Stimulated activated CD4-positive, alpha-beta T cell treated with anti-CD3 and anti-CD28 coated beads, TNF-alpha, amount 100 ng/mL, for 24 hours (primary cell): Measurements from ENCODE around the gene MFSD2A.
"Not testable (repeated sequence)": the region's sequence is repeated elsewhere in the genome, so short reads cannot be mapped to it uniquely, and the experiment has no call there.

Experiments used
- DNase-seq, 3 experiments: peaks; one replicate each; pipeline ENCODE4 v3.0.0-alpha.2; 2020; ENCODE audit warnings: low read depth in 3 of 3

MFSD2A gene

GRCh38 chr1:39969048-39969447 is 14.1 kb downstream of the MFSD2A start:
- no peak for DNase-seq

GRCh38 chr1:39969531-39970270 is 14.8 kb downstream of the MFSD2A start:
- no peak for DNase-seq

DNA sequence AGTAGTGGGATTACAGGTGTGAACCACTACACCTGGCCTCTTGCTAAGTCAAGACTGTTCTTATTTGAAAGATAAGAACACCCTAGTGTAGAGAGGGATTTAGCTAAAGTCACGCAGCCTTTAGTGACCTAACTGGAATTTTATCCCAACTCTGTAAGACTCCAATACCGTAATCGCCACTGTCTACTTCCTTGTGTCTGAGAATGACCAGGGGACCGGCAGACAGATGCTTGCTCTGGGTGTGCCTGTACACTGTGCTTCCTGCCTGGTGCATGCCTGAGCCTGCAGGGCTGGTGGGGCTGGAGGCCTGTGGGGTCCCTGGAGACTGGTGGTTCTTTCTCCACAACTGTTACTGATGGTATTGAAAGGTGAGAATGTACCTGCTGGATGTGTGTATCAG is 15.3 kb downstream of the MFSD2A start:
- DNase-seq = no peak

- DNase-seq = no peak
Observed at GRCh38 chr1:39971138-39971537, 16.2 kb downstream of the MFSD2A start.

- peak; percentile 51 to 71 (median 69) for DNase-seq
Observed at GRCh38 chr1:39973503-39974135, 18.7 kb downstream of the MFSD2A start.

DNA sequence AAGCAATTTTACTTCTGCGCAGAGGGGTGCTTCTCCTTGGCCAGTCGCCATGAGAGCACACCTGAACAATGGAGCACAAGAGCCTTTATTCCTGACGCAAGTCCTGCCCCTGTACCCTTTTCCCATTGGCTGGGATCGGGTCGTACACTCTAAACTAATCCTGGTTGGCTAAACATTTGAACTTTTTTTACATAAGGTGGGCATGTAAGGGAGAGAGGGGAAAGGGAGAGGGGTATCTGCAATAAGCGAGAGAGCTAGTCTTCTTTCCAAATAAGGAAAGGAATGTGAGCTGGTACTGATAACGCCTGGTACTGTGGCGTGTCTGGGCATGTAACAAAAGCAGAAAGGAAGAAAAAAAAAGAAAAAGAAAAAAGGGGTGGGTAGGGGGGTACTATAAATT is 21.8 kb downstream of the MFSD2A start:
- DNase-seq = no peak

DNA sequence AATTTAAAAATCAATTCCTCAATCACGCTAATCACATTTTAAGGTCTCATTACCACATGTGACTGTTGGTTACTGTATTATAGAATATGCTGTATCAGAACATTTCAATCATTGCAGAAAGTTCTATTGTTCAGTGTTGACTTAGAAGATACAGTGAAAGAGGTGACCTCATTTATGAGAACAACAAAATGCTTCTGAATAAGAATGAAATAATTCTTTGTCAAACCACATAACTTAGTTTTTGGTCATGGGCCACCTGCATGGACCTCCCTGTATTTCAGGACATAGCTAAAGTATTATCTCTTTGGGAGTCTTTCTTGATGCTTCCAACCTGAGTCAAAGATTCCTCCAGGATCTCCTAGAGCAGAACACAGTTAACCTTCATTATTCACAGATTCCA is 22.3 kb downstream of the MFSD2A start:
- DNase-seq = no peak

GRCh38 chr1:39979654-39980053 is 24.7 kb downstream of the MFSD2A start:
- DNase-seq = no peak

GRCh38 chr1:39980555-39981313 is 25.8 kb downstream of the MFSD2A start:
- DNase-seq = no peak

DNA sequence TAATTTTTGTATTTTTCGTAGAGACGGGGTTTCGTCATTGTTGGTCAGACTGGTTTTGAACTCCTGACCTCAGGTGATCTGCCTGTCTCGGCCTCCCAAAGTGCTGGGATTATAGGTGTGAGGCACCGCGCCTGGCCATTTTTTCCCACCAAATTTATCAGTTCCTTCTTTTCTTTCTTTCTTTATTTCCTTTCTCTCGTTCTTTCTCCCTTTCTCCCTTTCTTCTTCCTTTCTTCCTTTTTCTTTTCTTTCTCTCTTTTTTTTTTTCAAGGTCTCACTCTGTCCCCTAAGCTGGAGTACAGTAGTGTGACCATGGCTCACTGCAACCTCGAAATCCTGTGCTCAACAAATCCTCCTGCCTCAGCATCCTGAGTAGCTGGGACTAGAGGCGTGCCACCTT is 26.4 kb downstream of the MFSD2A start:
- no peak for DNase-seq

GRCh38 chr1:39981945-39982344 is 27.0 kb downstream of the MFSD2A start:
- DNase-seq = no peak

DNA sequence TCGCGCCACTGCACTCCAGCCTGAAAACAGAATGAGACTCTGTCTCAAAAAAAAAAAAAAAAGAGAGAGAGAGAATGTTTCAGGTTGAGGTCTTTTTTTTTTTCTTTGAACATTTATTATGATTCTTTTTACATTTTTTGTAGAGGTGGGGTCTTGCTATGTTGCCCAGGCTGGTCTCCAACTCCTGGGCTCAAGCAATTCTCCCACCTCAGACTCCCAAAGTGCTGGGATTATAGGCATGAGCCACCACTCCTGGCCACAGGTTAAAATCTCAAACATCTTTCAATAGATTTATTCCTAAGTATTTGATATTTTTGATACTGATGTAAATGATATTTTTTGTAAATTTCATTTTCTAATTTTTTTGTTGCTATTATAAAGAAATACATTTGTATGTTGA is 29.5 kb downstream of the MFSD2A start:
- not testable (repeated sequence) for DNase-seq

GRCh38 chr1:39984951-39985350 is 30.0 kb downstream of the MFSD2A start:
- no peak for DNase-seq

GRCh38 chr1:39987869-39988268 is 32.9 kb downstream of the MFSD2A start:
- DNase-seq = no peak

DNA sequence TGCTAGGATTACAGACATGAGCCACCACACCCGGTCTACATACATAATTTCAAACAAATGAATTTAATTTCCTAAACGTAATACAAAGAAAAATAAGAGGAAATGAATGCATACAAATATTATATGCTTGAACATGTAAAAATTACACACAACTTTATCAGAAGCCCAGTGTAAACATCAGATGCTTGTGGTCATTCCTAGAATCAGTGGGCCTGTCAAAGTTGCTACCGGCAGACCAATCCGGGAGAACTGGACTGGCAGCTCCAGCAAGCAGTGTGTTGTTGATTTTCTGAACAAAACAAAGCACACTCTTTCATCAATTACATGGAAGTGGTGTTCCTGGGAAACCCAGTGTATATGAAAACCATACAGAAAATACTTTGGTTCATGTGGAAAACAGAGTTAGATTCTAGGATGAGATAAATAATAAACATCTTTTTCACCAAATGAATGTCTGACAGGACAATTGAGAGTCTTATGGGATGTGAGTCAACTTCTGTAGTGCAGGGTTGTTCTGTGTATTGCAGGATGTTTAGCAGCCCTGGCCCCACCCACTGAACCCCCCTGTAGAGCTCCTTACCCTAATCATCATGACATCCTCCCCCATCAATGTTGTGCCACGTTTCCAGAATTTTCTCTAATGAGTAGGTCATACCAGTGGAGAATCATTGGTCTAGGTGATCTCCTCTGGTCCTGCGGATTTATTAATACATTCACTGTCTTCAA is 33.8 kb downstream of the MFSD2A start:
- DNase-seq = no peak

- no peak for DNase-seq
Observed at GRCh38 chr1:39990428-39990827, 35.5 kb downstream of the MFSD2A start.

- no peak for DNase-seq
Observed at GRCh38 chr1:39992234-39992633, 37.3 kb downstream of the MFSD2A start.

DNA sequence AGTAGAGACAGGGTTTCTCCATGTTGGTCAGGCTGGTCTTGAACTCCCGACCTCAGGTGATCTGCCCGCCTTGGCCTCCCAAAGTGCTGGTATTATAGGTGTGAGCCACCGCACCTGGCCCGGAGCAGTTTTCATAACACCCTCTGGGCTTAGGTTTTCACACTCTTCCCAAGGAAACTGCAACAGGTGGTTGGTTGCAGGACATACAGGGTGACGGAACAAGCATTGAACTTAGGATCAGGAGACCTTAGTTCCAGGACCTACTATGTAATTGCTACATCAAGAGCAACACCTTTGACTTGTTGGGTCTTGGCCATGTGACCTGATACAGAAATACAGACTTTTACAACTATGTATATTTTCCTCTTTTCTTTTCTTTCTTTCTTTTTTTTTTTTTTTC is 37.9 kb downstream of the MFSD2A start:
- no peak for DNase-seq

DNA sequence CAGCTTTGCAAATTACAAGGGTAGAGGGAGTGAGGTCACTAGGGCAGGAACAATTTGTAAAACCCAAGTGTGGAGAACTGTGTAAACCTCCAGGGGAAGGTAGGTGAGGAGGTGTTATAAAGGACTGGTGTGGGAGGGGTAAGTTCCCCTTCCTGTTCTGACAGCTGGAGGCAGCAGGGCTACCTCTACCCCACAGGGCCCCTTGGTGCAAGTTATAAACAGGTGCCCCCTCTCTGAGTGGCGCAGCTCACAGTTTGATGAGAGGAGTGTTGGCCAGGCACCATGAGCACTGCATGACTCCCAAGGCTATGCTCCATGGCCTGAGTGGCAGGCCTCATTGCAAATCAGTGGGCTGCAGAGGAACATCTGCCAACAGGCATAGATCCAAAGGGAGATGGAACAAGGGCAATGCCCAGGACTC is 41.0 kb downstream of the MFSD2A start:
- no peak for DNase-seq

- no peak for DNase-seq
Observed at GRCh38 chr1:39996396-39997004, 41.6 kb downstream of the MFSD2A start.

GRCh38 chr1:40001456-40001855 is 46.5 kb downstream of the MFSD2A start:
- no peak for DNase-seq
